Aorta (tissue), 5 donors: ENCODE measurements around the gene CHERP. TPM values are rescaled to one million over a fixed set of nuclear protein-coding genes. Genes with fewer than 3 reads are reported as not detected.

Experiments used
- ATAC-seq: fragments of 200-7000 bp; cut with Tn5 transposase; one replicate; pipeline ENCODE4 v1.9.1; 2022; ENCODE audit warnings: moderate library complexity; ENCODE audit not compliant: low FRiP score
- DNase-seq, 2 donors: peaks; one replicate each; pipeline ENCODE4 v3.0.0-alpha.2; 2020
- H3K27ac ChIP-seq, 2 donors: one replicate each; pipeline ENCODE4 v1.5.1; 2013; ENCODE audit warnings: low read length in 2 of 2, mild to moderate bottlenecking in 2 of 2, moderate library complexity in 2 of 2, control low read depth in 1 of 2, inconsistent platforms in 1 of 2, low read depth in 1 of 2
- H3K27me3 ChIP-seq, 2 donors: one replicate each; pipeline ENCODE4 v1.6.1; 2013; ENCODE audit warnings: control low read depth in 1 of 2, low read length in 1 of 2, mild to moderate bottlenecking in 1 of 2, moderate library complexity in 1 of 2; ENCODE audit not compliant: insufficient read depth in 2 of 2, control insufficient read depth in 1 of 2
- H3K36me3 ChIP-seq, 2 donors: one replicate each; pipeline ENCODE4 v1.6.1; 2013; ENCODE audit warnings: control low read depth in 1 of 2, low read length in 1 of 2, mild to moderate bottlenecking in 1 of 2; ENCODE audit not compliant: insufficient read depth in 2 of 2, control insufficient read depth in 1 of 2
- H3K4me1 ChIP-seq, 2 donors: one replicate each; pipeline ENCODE4 v1.6.1; 2013; ENCODE audit warnings: low read length in 2 of 2, control low read depth in 1 of 2, mild to moderate bottlenecking in 1 of 2, moderate library complexity in 1 of 2; ENCODE audit not compliant: insufficient read depth in 2 of 2, control insufficient read depth in 1 of 2
- H3K4me3 ChIP-seq, 2 donors: one replicate each; pipeline ENCODE4 v1.5.1; 2013; ENCODE audit warnings: low read length in 2 of 2, control low read depth in 1 of 2, mild to moderate bottlenecking in 1 of 2
- H3K9me3 ChIP-seq: one replicate; pipeline ENCODE4 v1.6.1; 2013; ENCODE audit warnings: mild to moderate bottlenecking, low read length; ENCODE audit not compliant: control insufficient read depth
- WGBS, 2 donors: extraction: QIAGEN DNeasy Blood & Tissue Kit; methylation state at CpG; one replicate each; pipeline ENCODE4 v1.1.7; 2013; 5-methylcytosine and 5-hydroxymethylcytosine counted together
- intact Hi-C, 2 donors: fragments of 100-400 bp; cut with DNase I; formaldehyde crosslinking; loops; one replicate each; pipeline versions ENCODE4 v1.14.2 to v1.15.0; 2022
- long read RNA-seq, 2 donors: library from polyadenylated mRNA; unstranded; transcript quantifications; one replicate each; pipeline ENCODE4 v2.0.0, GENCODE V29; 2020 to 2021
- polyA plus RNA-seq, 2 donors: library from polyadenylated mRNA; stranded (reverse); fragments of 200-250 nt; gene quantifications; one replicate each; pipeline ENCODE4 v1.2.3, GENCODE V29; 2013
- total RNA-seq, 2 donors: library from RNA; stranded (reverse); fragmentation: NEBNext Ultra II Directional; extraction: Animal tissue kit (Norgen Biotek cat#: 25700); gene quantifications; one replicate each; pipeline ENCODE4 v1.2.1, GENCODE V29; 2021
- donor health status: healthy with polysubstance abuse.
- donor health status: Bipolar disorder and iron deficiency.
- donor health status: DM: no; HTN: no; CAD: no.
- donor health status: DM: no; HTN: no; CAD: no.
- donor health status: DM: yes; HTN: yes; CAD: no.

CHERP gene
- 10 to 100 TPM; 32.4 to 36.6 TPM for total RNA-seq
- 10 to 100 TPM in 1 of 2 donors, 1 to 10 TPM in 1; 5.5 to 17.4 TPM for polyA plus RNA-seq
- long read RNA-seq, donor 1, partial matches to known transcripts = 40 of 43 reads
- long read RNA-seq, donor 1, other reads (novel, unspliced or antisense) = 2 of 43 reads
- long read RNA-seq, donor 2, full-length matches to known transcripts = 1 of 16 reads
- long read RNA-seq, donor 2, partial matches to known transcripts = 9 of 16 reads
- long read RNA-seq, donor 2, other reads (novel, unspliced or antisense) = 6 of 16 reads

DNA sequence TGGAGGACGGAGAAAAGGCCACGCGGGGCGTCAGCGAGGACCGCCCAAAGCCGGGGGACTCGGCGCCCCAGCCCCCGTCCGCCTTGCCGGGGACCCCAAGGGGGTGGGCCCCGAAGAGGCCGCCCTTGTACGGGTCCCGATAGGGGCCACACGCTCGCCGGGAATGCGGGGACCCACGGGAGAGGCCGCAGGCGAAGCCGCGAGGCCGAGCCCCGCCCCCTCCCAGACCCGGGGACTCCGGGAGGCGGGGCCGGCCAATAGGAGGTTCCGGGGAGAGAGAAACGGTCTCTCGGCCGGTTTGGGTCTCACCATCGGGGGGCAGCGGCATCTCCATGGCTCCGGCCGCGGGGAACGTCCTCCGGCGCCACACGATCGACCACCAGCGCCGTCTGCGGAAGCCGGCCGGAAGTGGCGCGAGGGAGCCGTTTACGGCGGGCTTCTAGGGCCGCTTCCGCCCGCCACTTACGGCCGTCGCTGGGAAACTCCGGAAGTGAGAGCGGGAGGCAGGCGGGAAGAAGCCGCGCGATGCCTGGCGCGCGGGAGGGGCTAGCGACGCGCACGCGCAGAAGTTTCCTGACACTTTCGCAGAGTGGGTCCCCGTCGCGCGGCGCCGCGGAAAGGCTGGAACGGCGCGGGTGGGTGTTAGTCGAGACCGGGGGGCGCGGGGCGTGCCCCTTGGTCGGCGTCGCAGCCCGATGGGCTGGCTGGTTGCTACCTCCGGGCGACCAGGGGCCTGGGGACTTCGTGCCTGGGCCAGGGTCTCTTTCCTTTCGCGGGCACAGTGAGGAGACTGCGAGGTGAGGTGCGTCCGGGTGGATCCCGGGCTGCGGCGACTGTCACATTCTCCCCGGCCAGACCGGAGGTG is at the start of gene CHERP:
TSS of gene CHERP (minus strand) at position 393 of the 865 bp plus-strand sequence. CDS start at position 334, 59 bp downstream.
- Histone ChIP-seq H3K27ac (peak within 1 kb of the TSS in 1 of 2 donors; percentile 16), H3K4me1 (peaks cover 0 to 6% of the 10 kb centered on the region in 2 donors), H3K9me3 (no peaks in the 10 kb centered on the region), H3K36me3 (peaks cover 0 to 2% of the 10 kb centered on the region in 2 donors), H3K27me3 (no peaks in the 10 kb centered on the region), H3K4me3 (peak within 1 kb of the TSS; percentile 80 to 90)
- DNase-seq (peak; percentile 97 to 98), ATAC-seq (peak; percentile 98)
- WGBS, 2 donors = 0% methylated on average over 96 to 108 of the region's 108 CpGs
- intact Hi-C loops = no loop called here

DNA sequence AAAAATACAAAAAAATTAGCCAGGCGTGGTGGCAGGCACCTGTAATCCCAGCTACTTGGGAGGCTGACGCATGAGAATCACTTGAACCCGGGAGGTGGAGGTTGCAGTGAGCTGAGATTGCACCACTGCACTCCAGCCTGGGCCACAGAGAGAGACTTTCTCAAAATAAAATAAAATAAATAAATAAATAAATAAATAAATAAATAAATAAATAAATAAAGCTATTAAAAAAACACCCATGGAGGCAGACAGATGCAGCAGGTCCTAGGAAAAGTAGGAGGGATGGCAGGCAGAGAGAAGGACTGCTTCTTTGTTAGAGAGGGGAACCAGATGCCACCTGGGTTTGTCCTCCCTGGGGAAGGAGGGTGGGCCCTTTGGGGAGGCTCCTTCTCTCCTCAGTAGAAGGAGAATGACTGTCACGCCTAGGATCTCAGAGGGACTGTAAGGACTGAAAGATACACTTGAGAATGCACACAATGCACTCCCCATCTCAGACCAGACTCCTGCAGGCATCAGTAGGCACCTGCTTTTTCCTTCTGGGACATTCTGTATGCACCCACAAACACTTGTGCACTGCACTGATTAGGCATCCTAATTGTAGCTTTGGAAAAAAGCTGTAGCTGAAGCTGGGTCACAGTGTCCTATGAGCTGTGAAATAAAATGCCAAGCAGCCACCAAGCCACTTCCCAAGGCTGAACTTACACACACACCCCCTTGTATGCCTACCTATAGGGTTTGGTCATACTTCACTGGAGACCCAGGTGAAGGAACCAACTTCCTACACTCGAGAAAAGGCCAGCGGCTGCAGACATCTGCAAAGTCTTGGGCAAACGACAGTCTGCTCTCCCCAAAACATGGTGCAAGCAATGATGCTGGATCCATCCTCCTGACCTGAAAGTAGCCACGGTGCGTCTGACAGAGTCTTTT is 48.9 kb upstream of the CHERP start:
- no peaks in the 10 kb centered on the region for H3K4me1 ChIP-seq

DNA sequence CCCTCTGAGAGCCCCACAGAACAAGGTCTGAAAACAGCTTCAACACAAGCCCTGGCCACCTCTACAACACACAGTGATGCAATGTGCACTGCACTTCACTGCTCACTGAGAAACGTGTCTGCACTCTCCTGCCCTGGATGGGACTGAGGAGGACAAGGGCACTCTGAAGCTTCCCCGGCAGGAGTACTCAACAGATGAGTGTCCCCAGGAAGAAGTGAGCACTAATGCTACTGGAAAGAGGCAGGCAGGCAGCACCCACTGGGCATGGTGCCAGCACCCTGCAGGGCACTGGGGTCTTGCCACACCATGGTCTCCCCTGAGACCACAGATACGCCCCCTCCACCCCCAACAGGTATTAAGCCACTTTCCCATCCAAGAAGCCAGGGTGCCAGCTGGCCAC is 47.7 kb upstream of the CHERP start:
- Histone ChIP-seq H3K27ac (no peak overlapping the region), H3K4me3 (no peak overlapping the region), H3K4me1 (no peaks in the 10 kb centered on the region), H3K36me3 (no peaks in the 10 kb centered on the region), H3K9me3 (no peaks in the 10 kb centered on the region), H3K27me3 (no peaks in the 10 kb centered on the region)
- ATAC-seq (no peak), DNase-seq (no peak)
- WGBS, 2 donors = 68 to 70% methylated on average over 3 of the region's 3 CpGs
- intact Hi-C loops = no loop called here

More for the DNA sequence above, 48.9 kb upstream of the CHERP start:
- ATAC-seq (no peak), DNase-seq (no peak)
- H3K27ac ChIP-seq = no peak overlapping the region
- 86 to 88% methylated on average over 9 of the region's 9 CpGs for WGBS, 2 donors
- H3K4me3 ChIP-seq = no peak overlapping the region
- no peaks in the 10 kb centered on the region for H3K9me3 ChIP-seq
- no peaks in the 10 kb centered on the region for H3K27me3 ChIP-seq
- H3K36me3 ChIP-seq = no peaks in the 10 kb centered on the region
- intact Hi-C loops = no loop called here

DNA sequence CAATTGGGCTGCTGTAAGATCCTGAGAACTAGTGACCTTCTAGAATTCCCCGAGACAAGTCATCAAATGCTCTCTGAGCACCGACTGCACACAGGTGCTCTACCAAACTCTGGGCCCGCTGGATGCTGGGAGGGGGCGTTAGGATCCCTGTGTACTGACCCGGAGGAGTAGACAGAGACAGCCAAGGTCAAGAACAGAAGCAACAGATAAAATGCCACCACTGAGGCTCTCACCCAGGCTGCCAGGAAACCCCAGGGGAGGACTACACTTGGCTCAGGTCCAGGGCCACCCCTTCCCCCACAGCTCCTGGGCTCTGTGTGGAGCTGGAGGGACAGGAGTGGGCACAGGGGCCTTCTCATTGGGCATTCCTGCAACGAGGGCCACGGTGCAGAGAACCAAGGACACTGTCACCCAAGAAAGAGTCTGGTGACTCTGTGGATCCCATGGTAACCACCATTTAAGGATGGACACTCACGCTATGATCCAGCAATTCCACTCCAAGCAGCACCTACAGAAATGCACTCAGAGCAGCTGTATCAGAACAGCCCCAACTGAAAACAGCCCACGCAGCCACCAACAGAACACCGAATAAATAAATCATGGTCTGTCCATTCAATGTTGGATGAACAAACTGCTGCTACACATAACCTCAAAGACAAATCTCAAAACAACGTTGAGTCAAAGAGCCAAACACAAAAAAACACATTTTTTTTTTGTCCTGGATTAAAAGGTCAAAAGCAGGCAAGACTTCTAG is 46.8 kb upstream of the CHERP start:
- Histone ChIP-seq H3K27ac (no peak overlapping the region), H3K4me1 (no peaks in the 10 kb centered on the region), H3K4me3 (no peak overlapping the region), H3K9me3 (no peaks in the 10 kb centered on the region), H3K27me3 (no peaks in the 10 kb centered on the region), H3K36me3 (no peaks in the 10 kb centered on the region)
- DNase-seq (no peak), ATAC-seq (no peak)
- WGBS, 2 donors = 70 to 73% methylated on average over 11 of the region's 11 CpGs
- intact Hi-C loops = no loop called here

- Histone ChIP-seq H3K36me3 (no peaks in the 10 kb centered on the region), H3K4me3 (no peak overlapping the region), H3K27ac (no peak overlapping the region), H3K27me3 (no peaks in the 10 kb centered on the region), H3K4me1 (no peaks in the 10 kb centered on the region), H3K9me3 (no peaks in the 10 kb centered on the region)
- ATAC-seq (peak; percentile 16), DNase-seq (no peak)
- WGBS, 2 donors = 16 to 18% methylated on average over 25 to 26 of the region's 26 CpGs
- intact Hi-C loops = no loop called here
Measured at GRCh38 chr19:16587833-16588823, 45.9 kb upstream of the CHERP start.

DNA sequence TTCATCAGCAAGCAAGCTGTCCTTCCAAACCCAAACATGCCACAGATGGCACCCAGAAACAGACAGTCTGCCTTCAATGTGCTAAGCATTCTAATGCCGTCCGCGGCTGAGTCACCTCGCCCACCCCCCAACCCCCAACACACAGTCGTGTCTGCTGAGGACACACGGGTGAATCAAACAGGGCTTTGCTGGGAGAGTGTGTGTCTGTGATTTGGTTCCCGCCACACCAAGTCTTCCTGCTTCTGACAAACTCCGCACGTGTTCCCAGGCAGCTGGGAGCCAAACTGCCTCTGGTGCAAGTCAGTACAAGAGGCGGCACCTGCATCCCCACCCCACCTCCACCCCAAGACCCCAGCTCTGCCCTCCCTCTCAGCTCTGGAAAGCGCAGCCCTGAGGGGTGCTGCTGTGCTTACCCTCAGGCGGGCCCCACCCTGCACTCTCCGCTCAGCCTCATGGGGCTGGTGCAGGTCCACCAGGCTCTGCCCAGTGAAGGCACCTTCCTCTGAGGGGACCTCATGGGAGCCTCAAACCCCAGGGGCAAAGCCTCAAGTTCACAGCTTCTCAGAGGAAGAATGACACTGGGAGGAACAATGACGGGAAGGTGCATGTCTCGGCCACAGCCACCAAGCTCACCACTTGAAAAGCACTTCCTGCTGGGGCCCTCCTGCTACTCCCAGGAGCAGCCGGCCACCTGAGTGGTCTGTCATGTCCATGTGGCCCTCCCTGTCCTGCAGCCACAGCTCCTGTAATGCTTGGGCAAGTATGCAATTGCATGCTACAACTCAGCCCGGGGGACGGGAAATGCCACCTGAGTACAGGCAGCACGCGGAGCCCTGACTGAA is 45.0 kb upstream of the CHERP start:
- peak in 1 of 2 donors; percentile 78 for DNase-seq
- no peak for ATAC-seq
- H3K4me3 ChIP-seq = no peak overlapping the region

GRCh38 chr19:16586477-16586871 is 44.2 kb upstream of the CHERP start:
- Histone ChIP-seq H3K36me3 (no peaks in the 10 kb centered on the region), H3K4me1 (no peaks in the 10 kb centered on the region), H3K4me3 (no peak overlapping the region), H3K27ac (no peak overlapping the region), H3K9me3 (no peaks in the 10 kb centered on the region), H3K27me3 (no peaks in the 10 kb centered on the region)
- no peak for ATAC-seq
- DNase-seq = no peak
- intact Hi-C loops = no loop called here
- 90 to 91% methylated on average over 9 of the region's 9 CpGs for WGBS, 2 donors

More for the DNA sequence above, 45.0 kb upstream of the CHERP start:
- Histone ChIP-seq H3K27ac (no peak overlapping the region), H3K27me3 (no peaks in the 10 kb centered on the region), H3K36me3 (no peaks in the 10 kb centered on the region), H3K9me3 (no peaks in the 10 kb centered on the region), H3K4me1 (no peaks in the 10 kb centered on the region)
- intact Hi-C loops = no loop called here
- WGBS, 2 donors = 49 to 52% methylated on average over 20 of the region's 20 CpGs
